ENCODE results near the gene S100A13.

S100A13 gene

DNA sequence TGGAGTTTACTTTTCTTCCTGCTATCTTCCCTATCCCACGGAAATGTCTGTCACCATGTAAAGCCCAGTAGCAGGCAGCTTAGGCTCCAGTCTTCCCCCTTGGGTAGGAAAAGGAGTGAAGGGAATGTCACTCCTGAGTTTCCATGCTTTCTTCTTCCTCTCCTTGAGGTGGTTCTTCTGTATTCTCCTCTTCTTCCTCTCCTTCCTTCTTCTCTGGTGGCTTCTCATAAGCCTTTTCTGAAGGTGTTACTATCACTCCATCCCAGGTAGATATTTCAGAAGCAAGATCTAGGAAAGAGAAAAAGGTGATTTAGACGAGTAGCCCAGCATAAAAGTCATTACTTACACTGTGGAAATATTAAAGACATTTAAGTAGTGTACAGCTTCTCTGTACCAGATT is 35.0 kb upstream of the S100A13 start:
- TF ChIP-seq Cebpa-rat (IDR thresholded peaks at IDR 0.05), result no peak
- no peaks in the 10 kb centered on the region for H3K27me3 ChIP-seq
- peaks cover 29% of the 10 kb centered on the region for H3K4me1 ChIP-seq
- H3K4me3 ChIP-seq, result no peak overlapping the region
- no peaks in the 10 kb centered on the region for H3K9me3 ChIP-seq
- peaks cover 75% of the 10 kb centered on the region for H3K36me3 ChIP-seq
- peaks cover 70% of the 10 kb centered on the region for H4K20me1 ChIP-seq
- H3K9ac ChIP-seq, result no peak overlapping the region
- H3K4me2 ChIP-seq, result no peak overlapping the region
- H3K27ac ChIP-seq, result no peak overlapping the region

DNA sequence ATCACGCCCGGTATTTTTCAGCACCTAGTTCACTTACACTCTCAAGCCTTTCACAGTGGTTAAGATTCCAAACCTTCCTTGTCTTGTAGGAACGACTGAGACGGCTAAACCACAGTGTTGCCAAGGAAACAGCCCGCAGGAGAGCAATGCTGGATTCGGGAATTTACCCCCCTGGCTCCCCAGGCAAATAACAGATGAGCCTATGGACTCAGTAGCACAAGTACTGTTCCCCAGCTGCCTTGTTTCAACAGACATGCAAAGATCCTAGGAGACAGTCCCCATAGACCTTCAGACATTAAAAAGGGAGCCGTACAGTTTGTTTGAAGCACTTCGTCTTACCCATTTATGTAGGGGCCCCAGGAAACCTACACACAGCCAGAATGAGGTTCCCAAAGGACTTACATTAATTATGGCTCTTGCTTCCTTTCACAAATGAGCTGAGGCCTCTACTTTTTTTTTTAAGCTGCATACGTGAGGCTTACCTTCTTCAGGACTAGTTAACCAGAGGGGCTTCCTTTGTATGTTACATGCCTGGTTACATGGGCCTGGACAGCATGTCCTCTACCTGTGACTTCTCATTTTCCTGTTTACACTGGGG is 33.9 kb upstream of the S100A13 start:
- peak overlapping the region; percentile 32; the same call in 1 of the 2 replicates for H3K4me2 ChIP-seq
- H3K9me3 ChIP-seq, result no peaks in the 10 kb centered on the region
- no peaks in the 10 kb centered on the region for H3K27me3 ChIP-seq
- H3K36me3 ChIP-seq, result peaks cover 65% of the 10 kb centered on the region
- H3K4me3 ChIP-seq, result no peak overlapping the region
- H4K20me1 ChIP-seq, result peaks cover 59% of the 10 kb centered on the region
- H3K9ac ChIP-seq, result peak overlapping the region; percentile 38; the same call in 1 of the 2 replicates
- H3K27ac ChIP-seq, result 0 out of 2 replicates have a peak overlapping the region, but pooled peaks have one; percentile 22
- no peak for TF ChIP-seq Cebpa-rat (IDR thresholded peaks at IDR 0.05)
- peaks cover 29% of the 10 kb centered on the region for H3K4me1 ChIP-seq

GRCh38 chr1:153659656-153660055 is 32.4 kb upstream of the S100A13 start:
- TF ChIP-seq Cebpa-rat (IDR thresholded peaks at IDR 0.05), result no peak

DNA sequence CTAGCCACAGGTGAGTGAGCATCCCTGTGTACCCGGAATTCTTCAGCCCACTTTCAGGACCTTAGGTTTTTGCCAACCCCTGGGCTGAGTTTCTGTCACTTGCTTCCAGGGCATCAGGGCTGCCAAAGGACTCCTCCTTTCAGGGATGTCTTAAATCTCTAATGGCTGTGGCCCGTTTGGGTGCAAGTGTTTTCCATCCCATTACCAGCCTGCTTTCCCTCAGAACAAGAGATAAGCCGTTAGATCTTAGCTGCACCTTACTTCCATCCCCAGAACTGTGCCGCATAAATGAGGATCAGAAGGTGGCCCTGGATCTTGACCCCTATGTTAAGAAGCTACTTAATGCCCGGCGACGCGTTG is 31.9 kb upstream of the S100A13 start:
- H3K27ac ChIP-seq, result peak overlapping the region; percentile 87

More at GRCh38 chr1:153659656-153660055, 32.4 kb upstream of the S100A13 start:
- Histone ChIP-seq H3K4me1 (peaks cover 29% of the 10 kb centered on the region), H4K20me1 (peaks cover 47% of the 10 kb centered on the region), H3K27me3 (no peaks in the 10 kb centered on the region), H3K36me3 (peaks cover 49% of the 10 kb centered on the region), H3K27ac (peak overlapping the region; percentile 87; the same call in 1 of the 2 replicates), H3K9me3 (no peaks in the 10 kb centered on the region), H3K9ac (peak overlapping the region; percentile 91), H3K4me2 (peak overlapping the region; percentile 95), H3K4me3 (peak overlapping the region; percentile 83)

GRCh38 chr1:153658400-153659174 is 31.3 kb upstream of the S100A13 start, which contains the start of gene SNAPIN:
SNAPIN (plus strand) TSS chr1:153658703; CDS start chr1:153658744, 41 bp downstream.
- Histone ChIP-seq H4K20me1 (peaks cover 39% of the 10 kb centered on the region), H3K4me3 (peak within 1 kb of the TSS; percentile 83), H3K36me3 (peaks cover 39% of the 10 kb centered on the region), H3K9ac (peak within 1 kb of the TSS; percentile 91), H3K27me3 (no peaks in the 10 kb centered on the region), H3K9me3 (no peaks in the 10 kb centered on the region), H3K4me1 (peaks cover 29% of the 10 kb centered on the region), H3K4me2 (peak within 1 kb of the TSS; percentile 95), H3K27ac (peak within 1 kb of the TSS; percentile 87)
- no peak for TF ChIP-seq Cebpa-rat (IDR thresholded peaks at IDR 0.05)

More for the DNA sequence above, 31.9 kb upstream of the S100A13 start:
- H3K36me3 ChIP-seq, result peaks cover 44% of the 10 kb centered on the region
- peak overlapping the region; percentile 83 for H3K4me3 ChIP-seq
- H3K27me3 ChIP-seq, result no peaks in the 10 kb centered on the region
- H3K4me1 ChIP-seq, result peaks cover 29% of the 10 kb centered on the region
- no peaks in the 10 kb centered on the region for H3K9me3 ChIP-seq
- no peak for TF ChIP-seq Cebpa-rat (IDR thresholded peaks at IDR 0.05)
- H3K4me2 ChIP-seq, result peak overlapping the region; percentile 95
- peaks cover 42% of the 10 kb centered on the region for H4K20me1 ChIP-seq
- peak overlapping the region; percentile 91 for H3K9ac ChIP-seq

DNA sequence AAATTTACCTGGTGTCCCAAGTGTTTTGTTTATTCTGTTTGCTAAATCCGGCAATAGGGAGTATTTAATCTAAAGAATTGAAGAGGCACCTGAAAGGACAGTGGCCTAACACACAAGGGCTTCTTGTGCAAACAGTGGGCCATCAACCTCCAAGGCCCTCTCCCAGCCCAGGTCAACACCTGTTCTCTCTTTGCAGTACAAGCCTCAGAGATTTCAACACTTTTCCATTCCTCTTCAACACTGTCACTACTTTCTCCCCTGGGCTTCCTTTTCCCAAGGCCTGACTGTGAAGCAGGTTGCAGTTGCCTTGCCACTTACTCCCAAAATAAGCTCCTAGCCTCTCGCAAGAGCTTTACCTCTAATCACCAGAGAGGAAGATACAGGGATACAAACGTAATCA is 28.0 kb upstream of the S100A13 start:
- H3K9ac ChIP-seq, result no peak overlapping the region
- peaks cover 14% of the 10 kb centered on the region for H4K20me1 ChIP-seq
- no peaks in the 10 kb centered on the region for H3K9me3 ChIP-seq
- no peak overlapping the region for H3K4me3 ChIP-seq
- peaks cover 18% of the 10 kb centered on the region for H3K4me1 ChIP-seq
- H3K27me3 ChIP-seq, result no peaks in the 10 kb centered on the region
- H3K4me2 ChIP-seq, result no peak overlapping the region
- H3K27ac ChIP-seq, result no peak overlapping the region
- peaks cover 7% of the 10 kb centered on the region; the same call in 1 of the 2 replicates for H3K36me3 ChIP-seq
- TF ChIP-seq Cebpa-rat (IDR thresholded peaks at IDR 0.05), result no peak

- Histone ChIP-seq H4K20me1 (no peaks in the 10 kb centered on the region), H3K4me2 (no peak overlapping the region), H3K4me1 (peaks cover 19% of the 10 kb centered on the region)
Measured at GRCh38 chr1:153652805-153653500, 25.6 kb upstream of the S100A13 start.

DNA sequence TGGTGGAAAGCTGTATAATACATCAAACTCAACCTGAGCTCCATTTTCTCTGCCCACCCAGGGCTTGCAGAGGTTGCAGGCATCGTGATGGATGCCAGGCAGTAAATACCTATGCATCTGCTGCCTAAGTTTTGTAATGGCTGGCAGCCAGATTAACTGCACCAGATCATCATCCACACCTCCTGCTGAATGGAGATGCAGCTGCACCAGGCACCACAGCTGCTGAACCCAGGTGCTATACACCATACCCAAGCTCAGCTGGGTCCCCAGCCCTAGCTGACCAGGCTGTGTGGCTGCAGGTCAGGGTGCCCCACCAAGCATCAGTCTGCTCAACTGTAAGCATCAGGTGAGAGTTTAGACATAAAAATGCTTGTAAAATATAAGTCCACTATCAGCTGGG is 24.5 kb upstream of the S100A13 start:
- Histone ChIP-seq H3K36me3 (peaks cover 8% of the 10 kb centered on the region), H3K27ac (no peak overlapping the region)
- no peak for TF ChIP-seq Cebpa-rat (IDR thresholded peaks at IDR 0.05)

More at GRCh38 chr1:153652805-153653500, 25.6 kb upstream of the S100A13 start:
- Histone ChIP-seq H3K36me3 (no peaks in the 10 kb centered on the region), H3K9ac (no peak overlapping the region), H3K9me3 (no peaks in the 10 kb centered on the region), H3K27ac (no peak overlapping the region), H3K27me3 (no peaks in the 10 kb centered on the region), H3K4me3 (no peak overlapping the region)
- no peak for TF ChIP-seq Cebpa-rat (IDR thresholded peaks at IDR 0.05)

DNA sequence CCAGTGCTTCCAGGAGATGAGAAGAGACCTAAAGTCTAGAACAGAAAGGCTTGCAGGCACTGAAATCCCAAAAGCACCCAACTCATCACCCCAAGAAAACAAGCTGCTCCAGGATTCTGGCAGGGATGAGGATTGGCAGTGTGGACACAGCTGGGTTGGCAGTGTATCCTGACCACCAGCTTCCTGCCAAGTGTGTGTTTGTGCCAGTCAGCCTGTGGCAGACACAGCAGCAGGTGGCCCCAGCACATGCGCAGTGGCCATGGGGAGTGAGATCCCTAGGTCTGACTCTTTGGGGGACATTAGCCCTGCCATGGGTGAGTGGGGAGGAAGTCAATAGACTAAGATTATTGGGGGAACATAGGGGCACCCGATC is 22.5 kb upstream of the S100A13 start:
- H3K36me3 ChIP-seq, result peaks cover 27% of the 10 kb centered on the region
- peaks cover 31% of the 10 kb centered on the region for H3K4me1 ChIP-seq
- H3K27me3 ChIP-seq, result no peaks in the 10 kb centered on the region
- no peak for TF ChIP-seq Cebpa-rat (IDR thresholded peaks at IDR 0.05)
- H3K9me3 ChIP-seq, result no peaks in the 10 kb centered on the region
- no peak overlapping the region for H3K4me3 ChIP-seq
- H3K4me2 ChIP-seq, result no peak overlapping the region
- 0 out of 2 replicates have a peak overlapping the region, but pooled peaks have one; percentile 35 for H3K27ac ChIP-seq
- H3K9ac ChIP-seq, result no peak overlapping the region
- H4K20me1 ChIP-seq, result peaks cover 22% of the 10 kb centered on the region; the same call in 1 of the 2 replicates

More for the DNA sequence above, 24.5 kb upstream of the S100A13 start:
- Histone ChIP-seq H4K20me1 (0 out of 2 replicates have a peak, but pooled peaks cover 3% of the 10 kb centered on the region), H3K9me3 (no peaks in the 10 kb centered on the region), H3K4me2 (no peak overlapping the region), H3K9ac (no peak overlapping the region), H3K4me1 (peaks cover 24% of the 10 kb centered on the region), H3K4me3 (no peak overlapping the region), H3K27me3 (no peaks in the 10 kb centered on the region)
